GM21367 (cell line): ENCODE measurements around the gene ACAP3.

ENCODE experiments used
- ATAC-seq: cut with Tn5 transposase; IDR thresholded peaks from one replicate; pipeline ENCODE4 v1.9.1; 2021; ENCODE audit not compliant: unreplicated experiment

The ACAP3 gene

DNA sequence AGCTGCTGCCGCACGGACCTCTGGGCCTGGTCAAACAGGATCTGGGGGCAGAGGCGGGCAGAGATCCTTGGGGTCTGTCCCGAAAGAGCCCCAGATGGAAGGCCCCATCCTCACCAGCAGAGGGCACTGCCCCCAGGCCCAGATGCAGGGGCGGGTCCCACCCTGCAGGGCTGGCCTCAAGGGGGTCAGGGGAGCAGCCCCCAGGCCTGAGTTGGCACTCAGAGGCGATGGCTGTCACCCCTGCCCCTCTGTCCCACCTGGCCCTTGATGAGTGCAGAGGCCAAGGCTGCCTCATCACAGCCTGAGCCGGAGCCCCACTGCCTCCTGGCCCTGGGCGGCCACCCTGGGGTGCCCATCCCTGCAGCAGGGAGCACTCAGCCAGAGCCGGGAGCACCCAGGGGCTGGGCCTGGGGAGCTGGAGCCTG, 5.7 kb downstream of the ACAP3 start:
- no peak for ATAC-seq

DNA sequence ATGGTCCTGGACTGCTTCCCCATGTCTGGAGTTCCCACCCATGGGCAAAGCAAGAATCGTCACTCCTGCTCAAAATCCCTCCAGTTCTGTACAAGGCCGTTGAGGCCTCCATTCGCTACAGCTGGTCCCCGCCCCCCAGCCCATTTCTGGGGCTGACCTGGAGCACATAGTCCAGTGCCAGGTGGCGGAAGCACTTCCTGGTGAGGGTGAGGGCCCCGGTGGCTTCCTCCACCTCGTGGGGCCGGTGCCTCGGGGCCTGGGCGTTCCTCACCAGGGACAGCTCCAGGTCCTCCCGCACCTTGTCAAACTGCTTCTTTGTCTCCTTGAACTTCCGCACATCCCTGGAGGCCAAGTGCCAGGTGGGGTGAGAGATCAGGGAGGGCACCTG, 7.4 kb downstream of the ACAP3 start:
- no peak for ATAC-seq

GRCh38 chr1:1299686-1300351, 7.9 kb downstream of the ACAP3 start:
- ATAC-seq, result no peak

DNA sequence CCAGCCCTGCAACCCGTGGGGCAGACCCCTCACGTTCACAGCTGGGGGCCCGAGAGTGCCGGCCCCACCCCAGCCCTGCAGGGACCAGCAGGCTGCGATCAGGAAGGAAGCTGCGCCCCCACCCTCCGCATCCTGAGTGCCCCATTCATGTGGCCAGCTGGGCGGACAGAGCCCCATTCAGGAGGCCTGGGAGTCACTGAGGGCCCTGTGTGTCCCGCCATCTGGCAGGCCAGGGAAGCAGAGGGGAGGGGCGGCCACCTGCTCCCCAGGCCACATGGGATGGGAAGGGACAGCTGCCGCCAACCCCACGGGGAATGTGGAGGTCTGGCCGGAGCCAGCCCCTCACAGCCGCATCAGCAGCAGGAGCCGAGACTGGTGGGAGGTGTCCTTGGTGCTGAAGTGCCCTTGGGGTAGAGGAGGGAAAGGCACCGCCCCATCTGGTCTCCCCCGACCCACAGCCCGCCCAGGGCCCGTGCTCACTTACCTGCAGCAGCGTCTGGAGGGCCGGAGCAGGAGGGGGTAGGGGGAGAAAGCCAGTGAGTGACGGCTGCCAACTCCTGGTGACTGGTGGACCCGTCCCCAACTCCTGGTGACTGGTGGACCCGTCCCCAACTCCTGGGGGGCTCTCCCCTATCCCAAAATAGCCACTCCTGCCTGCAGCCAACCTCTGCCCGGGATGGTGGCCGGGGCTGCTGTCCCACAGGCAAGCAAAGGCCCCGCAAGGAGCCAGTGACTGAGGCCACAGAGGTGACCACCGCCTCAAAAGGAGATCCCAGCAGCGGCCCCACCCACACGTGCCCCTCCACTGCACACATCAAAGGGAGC, 8.7 kb downstream of the ACAP3 start:
- ATAC-seq, result no peak

GRCh38 chr1:1297802-1298424, 9.8 kb downstream of the ACAP3 start:
- ATAC-seq, result no peak

- no peak for ATAC-seq
Measured at GRCh38 chr1:1296070-1297061, 11.4 kb downstream of the ACAP3 start.

DNA sequence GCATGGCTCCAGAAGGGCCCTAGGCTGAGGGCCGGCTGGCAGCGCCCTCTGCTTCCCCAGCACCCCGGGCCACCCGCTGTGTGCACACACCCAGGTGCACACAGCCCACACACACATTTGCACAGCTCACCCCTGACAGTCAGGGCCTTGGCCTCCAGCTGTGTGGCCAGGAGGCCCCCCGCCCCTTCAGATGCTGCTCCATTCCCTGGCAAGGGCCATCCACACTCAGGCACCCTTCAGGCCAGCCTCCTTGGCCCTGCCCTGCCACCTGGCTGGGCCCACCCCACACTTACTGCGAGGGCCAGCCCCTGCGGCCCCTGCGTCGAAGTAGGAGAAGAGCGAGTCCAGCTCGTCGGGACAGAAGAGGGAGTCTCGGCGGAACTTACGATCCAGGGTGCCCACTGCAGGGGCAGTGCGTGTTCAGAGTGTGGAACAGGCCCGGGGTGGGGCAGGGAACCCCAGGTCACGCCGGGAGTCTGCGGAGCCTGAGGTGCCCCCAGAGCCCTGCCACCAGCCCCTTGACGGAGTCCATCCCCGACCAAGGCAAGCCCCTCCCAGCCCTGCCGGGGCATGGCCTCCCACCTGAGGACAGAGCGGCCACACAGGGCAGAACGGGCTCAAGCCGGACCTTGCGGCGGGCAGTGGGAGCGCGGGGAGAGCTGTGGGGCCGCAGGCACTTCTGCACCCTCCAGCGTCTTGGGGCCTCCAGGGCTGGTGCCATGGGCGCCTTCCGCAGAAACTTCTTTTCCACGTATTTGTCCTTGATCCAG, 12.4 kb downstream of the ACAP3 start:
- no peak for ATAC-seq

DNA sequence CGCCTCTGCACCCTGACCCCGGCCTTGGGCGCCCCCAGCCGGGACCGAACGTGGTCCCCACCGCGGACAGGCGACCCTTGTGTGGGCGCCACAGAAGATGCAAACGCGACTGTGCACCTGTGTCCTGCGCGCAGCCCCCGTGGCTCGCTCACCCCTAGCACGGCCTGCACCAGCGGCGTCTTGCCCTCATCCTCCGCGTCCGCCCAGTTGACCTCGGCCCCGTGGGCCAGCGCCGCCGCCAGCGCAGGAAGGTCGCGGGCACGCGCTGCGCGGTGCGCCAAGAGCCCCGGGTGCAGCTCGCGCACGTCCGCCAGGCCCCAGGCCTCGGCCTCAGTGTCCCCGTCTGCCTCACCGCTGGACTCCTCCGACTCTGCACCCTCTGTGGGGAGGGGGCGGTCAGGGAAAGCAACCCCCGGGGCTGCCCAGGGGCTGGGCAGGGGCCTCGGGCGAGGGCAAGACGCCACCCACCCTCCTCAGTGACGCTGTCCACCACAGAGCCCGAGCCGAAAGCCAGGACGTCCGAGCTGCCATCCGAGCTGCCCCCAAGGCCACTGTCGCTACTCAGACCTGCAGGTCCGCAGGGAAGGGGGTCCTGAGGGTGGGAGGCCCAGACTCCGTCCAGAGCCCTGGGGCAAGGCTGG, 13.4 kb downstream of the ACAP3 start:
- no peak for ATAC-seq

DNA sequence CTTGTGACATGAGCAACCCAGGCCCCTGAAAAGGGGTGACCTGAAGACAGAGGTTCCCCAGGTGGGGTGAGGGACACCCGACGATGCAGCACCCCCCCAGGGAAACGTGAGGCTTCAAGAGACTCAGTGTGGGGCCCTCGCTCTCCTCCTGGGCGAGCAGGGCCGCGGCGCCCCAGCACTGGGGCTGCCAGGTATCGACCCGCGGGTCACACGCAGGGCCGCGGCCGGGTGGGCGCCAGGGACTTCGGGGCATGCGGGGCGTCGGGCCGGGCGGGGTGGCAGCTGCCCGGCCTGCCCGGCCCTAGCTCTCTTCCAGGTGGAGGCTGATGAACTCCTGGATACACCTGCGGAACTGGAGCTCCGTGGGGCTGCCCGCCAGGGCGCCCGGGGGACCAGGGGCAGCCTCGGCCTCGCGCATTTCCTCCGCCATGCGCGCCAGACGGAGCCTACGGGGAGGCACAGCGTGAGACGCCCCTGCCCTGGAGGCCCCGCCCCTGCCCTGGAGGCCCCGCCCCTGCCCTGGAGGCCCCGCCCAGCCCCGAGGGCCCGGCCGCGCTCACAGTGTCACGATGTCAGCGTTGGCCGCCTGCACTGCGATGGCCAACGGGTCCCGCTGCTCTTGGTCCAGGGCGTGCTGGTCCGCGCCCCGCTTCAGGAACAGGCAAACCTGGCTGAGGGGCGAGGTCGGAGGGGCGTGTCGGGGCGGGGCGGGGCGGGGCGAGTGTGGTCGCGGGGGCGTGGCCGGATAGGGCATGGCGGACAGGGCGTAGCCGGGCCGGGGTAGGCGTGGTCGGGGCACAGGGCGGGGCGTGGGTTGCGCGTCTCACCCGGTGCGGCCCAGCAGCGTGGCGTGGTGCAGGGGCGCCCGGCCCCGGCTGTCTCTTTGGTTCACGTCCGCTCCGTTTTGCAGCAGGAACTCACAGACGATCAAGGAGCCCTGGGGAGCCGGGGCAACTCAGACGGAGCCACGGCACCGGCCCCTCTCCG, 14.2 kb downstream of the ACAP3 start:
- ATAC-seq, result no peak

DNA sequence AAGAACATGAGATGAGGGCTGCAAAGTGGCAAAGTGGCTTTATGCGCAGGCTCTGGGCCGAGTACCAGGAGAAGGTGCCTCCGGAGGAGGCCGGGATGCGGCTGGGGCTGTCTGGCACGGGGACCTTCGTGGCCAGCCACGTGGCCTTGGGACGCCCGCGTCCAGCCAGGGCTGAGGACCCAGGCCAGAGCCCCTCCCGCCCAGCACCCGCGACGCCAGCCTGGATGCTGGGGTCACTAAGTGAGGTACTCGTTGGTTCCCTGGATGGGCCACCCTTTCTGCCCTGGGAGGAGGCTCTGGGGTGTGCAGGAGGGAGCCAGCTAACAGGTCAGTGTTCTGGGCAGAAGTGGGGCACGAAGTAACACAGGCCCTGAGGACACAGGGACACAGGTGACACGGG, 14.9 kb downstream of the ACAP3 start:
- ATAC-seq, result no peak

DNA sequence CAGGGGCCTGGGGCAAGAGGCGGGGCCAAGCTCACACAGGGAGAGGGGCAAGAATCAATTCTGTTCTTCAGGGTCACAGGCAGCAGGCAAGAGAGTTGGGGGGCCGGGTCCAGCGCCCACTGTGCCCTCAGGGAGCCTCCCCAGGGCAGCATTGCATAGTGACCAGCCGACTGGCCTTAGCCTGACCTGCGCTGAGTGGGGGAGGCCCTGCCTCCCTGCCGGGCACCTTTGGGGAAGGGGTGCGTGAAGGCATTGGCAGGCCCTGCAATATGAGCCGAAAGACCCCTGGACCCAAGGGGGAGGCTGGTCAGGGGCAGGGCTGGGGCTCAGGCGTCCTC, 15.3 kb downstream of the ACAP3 start:
- ATAC-seq, result no peak

DNA sequence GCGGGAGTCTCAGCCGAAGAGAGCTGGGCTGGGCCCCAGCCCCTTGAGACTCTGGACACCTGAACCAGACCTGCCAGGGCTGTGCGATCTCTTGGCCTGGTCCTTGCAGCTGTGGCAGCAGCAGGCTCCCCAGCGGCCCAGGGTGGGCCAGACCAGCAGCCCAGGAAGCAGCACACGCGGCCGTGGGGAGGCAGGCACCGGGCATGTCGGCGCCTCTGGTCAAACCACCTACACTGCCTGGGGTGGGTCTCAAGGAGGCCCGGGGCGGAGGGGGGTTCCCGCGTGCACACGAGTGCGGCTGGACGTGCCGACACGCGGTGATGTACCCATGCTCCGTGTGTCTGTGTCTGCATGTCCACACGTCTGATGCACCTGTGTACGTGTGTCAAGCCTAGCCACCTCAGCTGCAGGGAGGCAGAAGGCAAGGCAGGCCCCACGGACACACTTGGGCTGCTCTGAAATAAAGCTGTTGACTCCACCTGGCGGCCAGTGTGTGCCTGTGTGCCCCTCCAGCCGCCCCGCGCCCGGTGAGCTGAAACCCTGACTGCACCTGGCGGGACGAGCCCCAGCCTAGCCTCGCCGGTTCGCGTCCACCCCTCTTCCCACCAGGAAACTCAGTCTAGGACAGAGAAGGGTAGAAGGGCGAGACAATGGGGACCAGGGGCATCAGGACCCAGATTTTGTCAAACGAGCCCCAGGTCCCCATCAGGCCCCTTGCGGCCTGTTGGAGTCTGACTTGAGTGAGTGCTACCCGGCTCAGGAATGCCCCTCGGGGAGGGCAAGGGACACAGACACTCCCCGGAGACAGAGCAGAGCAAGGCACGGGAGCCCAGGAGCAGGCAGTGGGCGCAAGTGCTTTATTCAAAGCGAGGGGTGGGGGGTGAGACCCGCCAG, 15.9 kb downstream of the ACAP3 start:
- no peak for ATAC-seq

DNA sequence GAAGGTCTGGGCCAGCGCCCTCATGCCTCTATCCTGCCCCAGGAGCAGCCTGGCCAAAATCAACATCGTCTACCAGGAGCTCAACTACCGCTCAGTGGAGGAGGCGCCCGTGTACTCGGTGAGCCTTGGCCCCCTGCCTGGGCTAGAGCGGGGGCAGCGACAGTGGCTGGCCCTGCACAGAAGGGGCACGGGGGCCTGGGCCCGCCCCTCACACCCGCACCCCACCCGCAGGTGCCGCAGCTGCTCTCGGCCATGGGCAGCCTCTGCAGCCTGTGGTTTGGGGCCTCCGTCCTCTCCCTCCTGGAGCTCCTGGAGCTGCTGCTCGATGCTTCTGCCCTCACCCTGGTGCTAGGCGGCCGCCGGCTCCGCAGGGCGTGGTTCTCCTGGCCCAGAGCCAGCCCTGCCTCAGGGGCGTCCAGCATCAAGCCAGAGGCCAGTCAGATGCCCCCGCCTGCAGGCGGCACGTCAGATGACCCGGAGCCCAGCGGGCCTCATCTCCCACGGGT, 16.7 kb downstream of the ACAP3 start:
- no peak for ATAC-seq

DNA sequence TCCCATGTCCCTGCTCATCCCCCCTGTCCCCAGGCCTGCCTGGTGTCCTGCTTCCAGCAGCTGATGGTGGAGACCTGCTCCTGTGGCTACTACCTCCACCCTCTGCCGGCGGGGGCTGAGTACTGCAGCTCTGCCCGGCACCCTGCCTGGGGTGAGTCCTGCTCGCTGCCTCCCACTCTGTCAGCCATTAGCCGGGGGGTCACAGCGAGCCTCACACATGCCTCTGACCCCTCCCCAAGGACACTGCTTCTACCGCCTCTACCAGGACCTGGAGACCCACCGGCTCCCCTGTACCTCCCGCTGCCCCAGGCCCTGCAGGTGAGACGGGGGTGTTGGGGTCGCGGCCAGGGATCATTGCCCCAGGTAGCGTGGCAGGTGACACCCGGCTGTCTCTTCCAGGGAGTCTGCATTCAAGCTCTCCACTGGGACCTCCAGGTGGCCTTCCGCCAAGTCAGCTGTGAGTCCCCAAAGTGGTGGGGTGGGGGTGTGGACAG, 17.4 kb downstream of the ACAP3 start:
- no peak for ATAC-seq

- no peak for ATAC-seq
Measured at GRCh38 chr1:1287288-1288110, 20.2 kb downstream of the ACAP3 start.
